ENCODE data around the gene ERCC6. TPM values are rescaled to one million over a fixed set of nuclear protein-coding genes. Genes with fewer than 3 reads are reported as not detected.

Gene ERCC6
- total RNA-seq, 4 donors from 2014 or later = 11.6 to 21.0 (median 17.5) TPM

DNA sequence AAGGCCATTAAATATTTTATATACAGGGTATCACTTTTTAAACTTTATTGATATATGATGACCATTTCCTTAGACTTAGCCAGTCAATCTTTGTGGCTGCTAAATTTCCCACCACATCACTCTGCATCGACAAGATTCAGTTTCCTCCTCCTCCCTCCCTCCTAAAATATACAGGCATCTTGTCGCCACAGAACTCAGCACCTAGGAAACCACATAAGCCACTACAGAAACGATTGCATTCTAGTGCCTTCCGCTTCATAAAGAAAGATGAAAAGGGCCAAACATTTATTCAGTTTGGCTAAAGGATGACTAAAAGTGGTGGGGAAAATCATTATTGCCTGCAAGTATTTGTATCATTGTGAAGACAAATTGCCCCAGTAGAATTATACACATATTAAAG lies 30.7 kb downstream of the ERCC6 start:
- Histone ChIP-seq H3K36me3 (no peaks in the 10 kb centered on the region), H3K27me3 (no peaks in the 10 kb centered on the region), H3K4me1 (peaks cover 0 to 12% (median 3%) of the 10 kb centered on the region in 4 donors), H3K27ac (no peak overlapping the region), H3K4me3 (no peak overlapping the region), H3K9me3 (no peaks in the 10 kb centered on the region)
- TF ChIP-seq POLR2A (IDR thresholded peaks at IDR 0.05) (no peak), EP300 (IDR thresholded peaks at IDR 0.05) (no peak), CTCF (IDR thresholded peaks at IDR 0.05) (no peak)
- WGBS, 2 donors = 65 to 70% methylated on average over 4 of the region's 4 CpGs
- no peak for DNase-seq (ENCODE audit: low spot score in 2 of 2)

DNA sequence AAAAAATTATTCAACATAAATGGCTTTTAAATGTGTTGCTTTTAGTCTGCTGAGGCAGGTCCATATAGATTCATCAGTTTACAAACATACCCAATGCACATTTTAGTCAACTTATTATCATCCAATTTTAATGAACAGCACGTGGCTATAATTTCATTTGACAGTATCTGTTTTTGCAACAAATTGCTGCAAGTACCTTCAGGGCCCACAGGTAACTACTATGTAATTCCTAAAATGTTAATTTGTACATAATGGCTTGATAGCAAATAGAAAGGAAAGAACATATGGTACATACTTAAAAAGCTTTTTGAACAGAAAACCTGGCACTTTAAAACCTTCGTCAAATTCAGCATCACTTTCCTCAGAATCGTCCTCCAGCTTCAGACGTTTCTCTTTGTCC lies 33.3 kb downstream of the ERCC6 start:
- WGBS, 2 donors = 84 to 85% methylated on average over 4 of the region's 4 CpGs
- no peak for TF ChIP-seq EP300 (IDR thresholded peaks at IDR 0.05)
- Histone ChIP-seq H3K27ac (no peak overlapping the region), H3K4me1 (peaks cover 0 to 12% (median 3%) of the 10 kb centered on the region in 4 donors), H3K9me3 (no peaks in the 10 kb centered on the region), H3K4me3 (no peak overlapping the region), H3K27me3 (no peaks in the 10 kb centered on the region), H3K36me3 (peaks cover 0 to 5% (median 0%) of the 10 kb centered on the region in 3 donors)
- DNase-seq (ENCODE audit: low spot score in 2 of 2) = no peak

- WGBS, 2 donors = 81 to 86% methylated on average over 3 of the region's 3 CpGs
- peaks cover 0 to 12% (median 3%) of the 10 kb centered on the region in 4 donors for H3K4me1 ChIP-seq
- no peaks in the 10 kb centered on the region for H3K9me3 ChIP-seq
- peaks cover 0 to 10% (median 0%) of the 10 kb centered on the region in 3 donors for H3K36me3 ChIP-seq
- no peak overlapping the region for H3K4me3 ChIP-seq
- TF ChIP-seq CTCF (IDR thresholded peaks at IDR 0.05) = no peak
- TF ChIP-seq POLR2A (IDR thresholded peaks at IDR 0.05) = no peak
- no peak for TF ChIP-seq EP300 (IDR thresholded peaks at IDR 0.05)
- no peak overlapping the region for H3K27ac ChIP-seq
- H3K27me3 ChIP-seq = no peaks in the 10 kb centered on the region
- DNase-seq (ENCODE audit: low spot score in 2 of 2) = no peak
Measured at GRCh38 chr10:49505076-49505475, 33.8 kb downstream of the ERCC6 start.

- 48 to 49% methylated on average over 1 of the region's 1 CpG for WGBS, 2 donors
- H3K4me3 ChIP-seq = no peak overlapping the region
- no peaks in the 10 kb centered on the region for H3K27me3 ChIP-seq
- H3K9me3 ChIP-seq = no peaks in the 10 kb centered on the region
- no peak overlapping the region for H3K27ac ChIP-seq
- TF ChIP-seq CTCF (IDR thresholded peaks at IDR 0.05) = no peak
- no peak for TF ChIP-seq EP300 (IDR thresholded peaks at IDR 0.05)
- no peak for TF ChIP-seq POLR2A (IDR thresholded peaks at IDR 0.05)
- H3K36me3 ChIP-seq = peaks cover 0 to 12% (median 0%) of the 10 kb centered on the region in 3 donors
- H3K4me1 ChIP-seq = peaks cover 0 to 12% (median 3%) of the 10 kb centered on the region in 4 donors
- DNase-seq (ENCODE audit: low spot score in 2 of 2) = no peak
Measured at GRCh38 chr10:49504528-49504927, 34.4 kb downstream of the ERCC6 start.

DNA sequence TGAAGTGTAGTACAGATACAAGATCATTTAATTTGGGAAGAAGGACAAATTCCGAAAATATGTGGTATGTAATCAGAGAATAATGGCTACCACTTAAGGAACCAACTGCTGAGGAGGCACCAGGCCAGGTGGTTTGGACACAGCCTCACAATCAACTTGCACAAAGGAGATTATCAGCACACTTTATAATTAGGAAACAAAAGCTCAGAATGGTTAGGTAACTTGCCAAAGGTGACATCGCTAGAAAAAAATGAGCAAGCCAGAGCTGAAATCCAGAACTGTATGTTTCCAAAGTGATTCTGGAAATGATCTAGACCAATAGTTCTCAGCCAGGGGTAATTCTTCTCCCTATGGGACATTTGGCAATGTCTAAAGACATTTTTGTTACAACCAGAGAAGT lies 36.6 kb downstream of the ERCC6 start:
- Histone ChIP-seq H3K4me1 (no peaks in the 10 kb centered on the region), H3K36me3 (peaks cover 0 to 16% (median 0%) of the 10 kb centered on the region in 3 donors), H3K9me3 (no peaks in the 10 kb centered on the region), H3K27ac (no peak overlapping the region), H3K27me3 (no peaks in the 10 kb centered on the region), H3K4me3 (no peak overlapping the region)
- WGBS, 2 donors = 82 to 83% methylated on average over 2 of the region's 2 CpGs
- DNase-seq (ENCODE audit: low spot score in 2 of 2) = no peak
- no peak for TF ChIP-seq CTCF (IDR thresholded peaks at IDR 0.05)
- TF ChIP-seq POLR2A (IDR thresholded peaks at IDR 0.05) = no peak
- TF ChIP-seq EP300 (IDR thresholded peaks at IDR 0.05) = no peak

DNA sequence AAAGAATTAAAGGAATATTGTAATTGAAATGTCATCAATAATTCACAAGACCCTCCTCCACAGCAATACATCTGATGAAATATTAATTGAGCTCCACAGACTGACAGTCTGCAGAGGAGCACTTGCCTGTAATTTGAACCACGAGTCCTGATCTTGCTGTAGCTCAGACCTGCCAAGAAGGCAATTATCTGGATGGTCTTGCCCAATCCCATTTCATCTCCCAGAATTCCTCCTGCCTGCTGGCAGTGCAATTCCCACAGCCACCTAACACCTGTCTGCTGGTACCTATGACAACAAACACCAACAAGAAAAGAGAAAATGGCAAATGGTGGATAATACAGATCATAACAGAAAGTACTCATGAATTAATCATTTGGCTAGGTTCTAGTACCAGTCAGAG lies 38.5 kb downstream of the ERCC6 start:
- Histone ChIP-seq H3K27me3 (no peaks in the 10 kb centered on the region), H3K4me1 (no peaks in the 10 kb centered on the region), H3K4me3 (no peak overlapping the region), H3K27ac (no peak overlapping the region), H3K36me3 (peaks cover 0 to 21% (median 0%) of the 10 kb centered on the region in 3 donors), H3K9me3 (no peaks in the 10 kb centered on the region)
- no peak for DNase-seq (ENCODE audit: low spot score in 2 of 2)
- TF ChIP-seq CTCF (IDR thresholded peaks at IDR 0.05) (no peak), EP300 (IDR thresholded peaks at IDR 0.05) (no peak), POLR2A (IDR thresholded peaks at IDR 0.05) (no peak)
- WGBS, 2 donors = 73 to 74% methylated on average over 1 of the region's 1 CpG

Data from tibial nerve (tissue), 4 donors.